Neural cell (in vitro differentiated cells): ENCODE measurements around the gene MPHOSPH8.

Experiments
- EP300 ChIP-seq: fragments of 450-650 bp; conservative IDR thresholded peaks from 2 replicates; pipeline ENCODE4 v1.6.1; 2014; ENCODE audit warnings: antibody characterized with exemption, mild to moderate bottlenecking, moderate library complexity; ENCODE audit not compliant: poor library complexity, severe bottlenecking
- EZH2 ChIP-seq: fragments of 200-600, 300-800 bp; shearing (Covaris generic), sonication (generic); IDR thresholded peaks from 2 replicates; pipeline ENCODE4 v1.6.1; 2014; ENCODE audit warnings: antibody characterized with exemption, low read length, borderline replicate concordance, mild to moderate bottlenecking; ENCODE audit not compliant: insufficient read depth, poor library complexity, severe bottlenecking
- POLR2AphosphoS5 ChIP-seq: IDR thresholded peaks from 2 replicates; pipeline ENCODE4 v1.6.1; 2012
- REST ChIP-seq: IDR thresholded peaks from 2 replicates; pipeline ENCODE4 v1.6.1; 2012; ENCODE audit warnings: borderline replicate concordance
- SMC3 ChIP-seq: fragments of 450-650 bp; conservative IDR thresholded peaks from 2 replicates; pipeline ENCODE4 v1.6.1; 2014; ENCODE audit warnings: antibody characterized with exemption, mild to moderate bottlenecking, moderate library complexity; ENCODE audit not compliant: poor library complexity
- TAF1 ChIP-seq: IDR thresholded peaks from 2 replicates; pipeline ENCODE4 v1.6.1; 2012; ENCODE audit warnings: low read depth
- TF ChIP-seq, protein P1 (sequence below): fragments of 450-650 bp; IDR thresholded peaks from 2 replicates; pipeline ENCODE4 v1.5.1; 2014; ENCODE audit warnings: antibody characterized with exemption, mild to moderate bottlenecking, moderate library complexity; ENCODE audit not compliant: poor library complexity, severe bottlenecking

DNA sequence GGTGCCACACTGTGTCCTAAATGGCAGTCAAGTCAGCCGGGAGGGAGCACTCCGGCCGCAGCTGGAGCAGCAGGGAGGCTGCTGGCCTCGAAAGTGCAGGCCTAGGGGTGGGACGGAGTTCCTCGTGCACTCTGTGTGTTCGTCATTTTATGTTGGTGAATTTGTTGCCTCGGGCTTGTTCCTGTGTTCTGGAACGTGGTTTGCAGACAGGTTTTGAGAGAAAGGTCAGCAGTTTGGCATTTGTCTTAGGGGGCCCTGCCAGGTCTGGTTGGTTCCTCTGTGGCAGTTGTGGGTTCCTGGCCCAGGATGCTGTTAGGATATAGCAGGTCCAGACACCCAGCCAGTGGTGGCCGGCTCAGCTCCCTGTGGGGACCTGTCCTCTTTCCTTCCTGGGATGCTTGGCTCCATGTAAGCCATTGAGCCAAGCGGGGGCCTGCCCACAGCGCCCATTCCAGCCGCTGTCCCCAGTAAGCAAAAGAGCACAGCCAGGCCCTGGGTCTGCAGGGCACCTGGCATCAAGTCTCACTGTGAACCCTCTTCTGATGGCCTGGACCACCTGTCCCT lies 30.0 kb downstream of the MPHOSPH8 start:
- TF ChIP-seq SMC3 (no peak), EZH2 (no peak), POLR2AphosphoS5 (no peak), REST (no peak), TAF1 (no peak), EP300 (no peak)
- TF ChIP-seq, protein P1, sequence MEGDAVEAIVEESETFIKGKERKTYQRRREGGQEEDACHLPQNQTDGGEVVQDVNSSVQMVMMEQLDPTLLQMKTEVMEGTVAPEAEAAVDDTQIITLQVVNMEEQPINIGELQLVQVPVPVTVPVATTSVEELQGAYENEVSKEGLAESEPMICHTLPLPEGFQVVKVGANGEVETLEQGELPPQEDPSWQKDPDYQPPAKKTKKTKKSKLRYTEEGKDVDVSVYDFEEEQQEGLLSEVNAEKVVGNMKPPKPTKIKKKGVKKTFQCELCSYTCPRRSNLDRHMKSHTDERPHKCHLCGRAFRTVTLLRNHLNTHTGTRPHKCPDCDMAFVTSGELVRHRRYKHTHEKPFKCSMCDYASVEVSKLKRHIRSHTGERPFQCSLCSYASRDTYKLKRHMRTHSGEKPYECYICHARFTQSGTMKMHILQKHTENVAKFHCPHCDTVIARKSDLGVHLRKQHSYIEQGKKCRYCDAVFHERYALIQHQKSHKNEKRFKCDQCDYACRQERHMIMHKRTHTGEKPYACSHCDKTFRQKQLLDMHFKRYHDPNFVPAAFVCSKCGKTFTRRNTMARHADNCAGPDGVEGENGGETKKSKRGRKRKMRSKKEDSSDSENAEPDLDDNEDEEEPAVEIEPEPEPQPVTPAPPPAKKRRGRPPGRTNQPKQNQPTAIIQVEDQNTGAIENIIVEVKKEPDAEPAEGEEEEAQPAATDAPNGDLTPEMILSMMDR = no peak
